ENCODE results near the gene KIF23.
A peak's percentile ranks its signal among the peaks of the same experiment; 100 is the strongest.
"Not testable (repeated sequence)": the region's sequence is repeated elsewhere in the genome, so short reads cannot be mapped to it uniquely, and the experiment has no call there.

KIF23 gene

DNA sequence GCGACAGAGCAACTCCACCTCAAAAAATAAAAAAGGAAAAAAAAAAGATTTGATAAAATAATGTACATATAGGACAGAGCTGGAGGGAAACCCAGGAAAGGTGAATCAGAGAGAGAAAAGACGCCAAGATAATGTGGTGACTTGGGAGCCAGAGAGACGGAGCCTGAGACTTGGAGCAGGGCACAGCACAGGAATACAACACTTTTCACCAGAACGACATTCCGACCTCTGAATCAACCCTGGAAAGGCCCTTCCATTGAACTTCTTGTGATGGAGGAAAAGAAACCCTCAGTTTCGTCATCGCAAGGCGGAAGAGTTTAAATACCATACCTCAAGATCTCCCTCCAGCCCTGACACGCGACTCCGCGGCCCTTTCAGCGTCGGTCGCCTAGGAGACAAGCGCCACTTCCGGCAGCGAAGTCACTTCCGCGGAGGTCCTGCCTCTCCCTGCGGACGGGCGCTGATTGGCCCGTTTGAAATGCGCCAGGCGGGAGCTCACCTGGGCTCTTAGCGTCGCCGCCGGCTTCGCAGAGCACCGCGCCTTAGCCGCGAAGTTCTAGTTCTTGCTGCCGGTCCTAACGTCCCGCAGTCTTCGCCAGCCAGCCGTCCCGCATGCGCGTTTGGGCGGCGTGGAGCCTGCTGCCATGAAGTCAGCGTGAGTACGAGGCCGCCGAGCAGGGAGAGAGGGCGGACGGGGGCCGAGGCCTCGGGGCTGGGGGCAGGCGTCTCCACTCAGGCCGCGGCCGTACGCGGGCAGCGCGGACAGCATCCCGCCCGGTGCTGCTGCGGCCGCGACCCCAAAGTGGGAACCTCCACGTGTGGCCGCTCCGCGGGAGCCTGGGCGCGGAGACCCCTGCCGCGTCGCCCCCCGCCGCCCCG, at the start of gene KIF23:
KIF23 (plus strand) TSS at position 528 of the 879 bp plus-strand sequence; CDS start at position 645, 117 bp downstream.
- DNase-seq: peak; percentile 96

DNA sequence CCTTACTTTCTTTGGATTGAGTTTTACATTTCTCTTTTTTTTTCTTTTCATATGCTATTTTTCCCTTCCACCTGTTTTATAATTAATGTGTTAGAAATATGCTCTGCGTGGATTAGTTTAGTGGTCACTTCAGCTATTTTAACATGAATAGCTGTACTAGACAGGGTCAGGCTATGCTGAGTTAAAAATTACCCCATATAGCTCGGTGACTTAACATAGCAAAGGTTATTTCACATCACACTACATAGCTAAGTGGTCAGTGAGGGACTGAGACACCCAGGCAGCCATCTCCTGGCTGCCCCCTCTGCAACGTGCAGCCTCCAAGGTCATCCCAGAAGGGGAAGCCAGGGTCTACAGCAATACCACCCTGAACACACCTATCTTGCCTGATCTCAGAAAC, 46.9 kb upstream of the KIF23 start:
- no peak for DNase-seq

DNA sequence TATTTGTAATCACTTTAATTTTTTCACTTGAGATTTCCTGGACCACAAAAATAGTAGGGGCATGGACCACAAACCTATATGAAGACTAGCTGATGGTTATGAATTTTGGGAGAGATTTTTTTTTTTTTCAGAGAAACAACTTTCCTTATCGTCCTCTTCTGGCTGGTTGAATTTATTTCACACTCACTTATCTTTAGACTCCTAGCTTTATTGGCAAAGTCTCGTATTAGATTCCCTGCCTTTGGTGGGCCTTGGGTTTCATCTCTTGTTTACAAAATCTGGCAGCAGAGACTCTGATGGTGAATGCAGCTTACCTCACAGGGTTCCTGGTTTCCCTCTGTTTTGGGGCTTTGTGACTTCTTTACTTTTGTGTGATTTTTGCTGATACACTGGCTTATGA, 44.5 kb upstream of the KIF23 start:
- DNase-seq: no peak

GRCh38 chr15:69373406-69373805, 40.7 kb upstream of the KIF23 start:
- no peak for DNase-seq

DNA sequence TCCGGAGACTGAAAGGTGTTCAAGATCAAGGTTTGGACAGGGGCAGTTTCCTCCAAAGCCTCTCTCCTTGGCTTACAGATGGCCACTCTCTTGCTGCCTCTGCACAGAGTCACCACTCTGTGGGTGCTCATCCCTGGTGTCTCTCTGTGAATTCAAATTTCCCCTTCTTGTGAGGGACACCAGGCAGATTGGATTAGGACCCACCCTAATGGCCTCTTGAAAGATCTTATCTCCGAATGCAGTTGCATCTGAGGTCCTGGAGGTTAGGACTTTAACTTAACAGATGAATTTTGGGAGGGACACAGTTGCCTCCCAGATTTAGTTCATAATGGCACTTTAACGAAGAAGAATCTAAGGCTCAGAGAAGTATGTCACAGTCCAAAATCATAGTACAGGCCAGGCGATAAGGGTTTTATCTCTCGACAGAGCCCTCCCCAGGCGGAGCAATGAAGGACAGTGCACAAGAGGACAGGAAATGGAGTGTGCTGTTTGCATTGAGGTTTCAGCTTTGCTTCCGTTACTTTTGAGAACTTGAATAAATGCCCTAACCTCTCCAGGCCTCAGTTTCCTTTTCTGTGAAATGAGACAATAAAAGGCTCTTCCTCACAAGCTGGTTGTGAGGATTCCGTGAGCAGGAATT, 38.9 kb upstream of the KIF23 start:
- no peak for DNase-seq

DNA sequence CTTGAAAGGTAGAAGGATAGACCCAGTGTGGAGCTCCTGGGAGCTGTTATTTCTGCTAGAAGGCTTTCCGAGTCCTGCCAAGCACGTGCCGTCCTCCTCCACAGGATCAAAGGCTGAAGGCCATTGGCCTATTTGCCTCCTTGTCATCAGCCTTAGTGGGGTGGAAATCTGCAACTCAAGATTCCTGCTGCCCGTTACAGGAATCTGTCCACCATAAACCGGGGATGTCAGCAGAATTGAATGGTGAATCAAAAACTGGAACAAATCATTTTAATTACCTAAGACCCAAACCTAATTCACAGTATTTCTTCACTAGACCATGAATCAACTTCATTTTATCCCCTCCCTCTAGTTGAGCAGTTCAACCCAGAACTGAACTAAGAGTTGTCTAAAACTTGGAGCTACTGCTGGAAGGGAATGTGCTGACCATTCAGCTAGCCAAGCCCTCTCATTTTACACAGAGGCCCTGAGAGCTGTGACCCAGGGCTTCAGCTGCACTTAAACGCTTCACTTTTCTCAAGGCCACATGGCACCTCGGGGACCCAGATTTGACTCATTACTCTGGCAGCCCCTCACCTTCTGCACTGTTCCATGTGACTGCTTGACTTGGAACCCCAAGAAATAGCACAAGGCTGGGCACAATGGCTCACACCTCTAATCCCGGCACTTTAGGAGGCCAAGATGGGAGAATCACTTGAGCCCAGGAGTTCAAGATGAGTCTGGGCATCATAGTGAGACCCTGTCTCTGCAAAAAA, 36.8 kb upstream of the KIF23 start:
- DNase-seq: no peak

DNA sequence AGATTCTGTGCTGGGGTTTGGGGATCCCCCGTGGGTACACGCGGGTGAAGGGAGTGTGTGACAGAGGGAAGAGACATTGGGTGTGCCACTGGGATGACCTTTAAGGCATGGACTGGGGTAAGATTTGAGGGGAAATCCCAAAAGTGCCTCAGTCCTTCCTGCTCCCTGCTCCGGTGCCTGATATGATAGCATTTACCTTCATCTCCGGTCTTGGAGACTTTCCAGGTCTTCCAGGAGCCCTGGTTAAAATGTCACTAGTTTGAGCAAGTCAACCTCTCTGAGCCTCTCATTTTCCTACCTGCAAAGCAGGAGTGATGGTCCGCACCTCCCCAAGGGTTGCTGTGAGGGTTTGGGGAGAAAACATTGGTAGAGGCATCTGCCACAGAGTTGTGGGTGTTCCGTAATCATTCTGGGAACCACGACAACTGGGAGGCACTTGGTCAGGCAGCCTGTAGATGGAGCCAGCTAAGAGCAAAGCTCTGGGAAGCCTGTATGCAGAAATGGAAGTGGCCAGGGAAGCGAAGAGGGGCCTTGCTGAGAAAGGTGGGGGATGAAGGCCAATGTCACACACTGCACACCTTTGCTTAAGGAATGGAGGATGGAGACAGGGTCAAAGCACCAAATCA, 33.9 kb upstream of the KIF23 start:
- no peak for DNase-seq

- no peak for DNase-seq
Measured at GRCh38 chr15:69380726-69381105, 33.4 kb upstream of the KIF23 start.

DNA sequence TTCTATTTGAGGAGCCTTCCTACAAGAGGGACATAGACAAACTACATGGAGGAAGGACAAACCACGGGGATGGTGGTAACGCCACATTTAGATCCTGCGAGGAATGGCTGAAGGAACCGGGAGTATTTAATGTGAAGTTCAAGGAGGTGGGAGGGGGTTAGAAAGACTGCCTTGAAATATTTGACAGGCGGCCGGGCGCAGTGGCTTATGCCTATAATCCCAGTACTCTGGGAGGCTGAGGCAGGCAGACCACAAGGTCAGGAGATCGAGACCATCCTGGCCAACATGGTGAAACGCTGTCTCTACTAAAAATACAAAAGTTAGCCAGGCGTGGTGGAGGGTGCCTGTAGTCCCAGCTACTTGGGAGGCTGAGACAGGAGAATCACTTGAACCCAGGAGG, 32.0 kb upstream of the KIF23 start:
- DNase-seq: not testable (repeated sequence)

- not testable (repeated sequence) for DNase-seq
Measured at GRCh38 chr15:69384066-69384465, 30.1 kb upstream of the KIF23 start.

GRCh38 chr15:69384626-69385598, 29.2 kb upstream of the KIF23 start:
- DNase-seq: no peak

GRCh38 chr15:69385831-69386230, 28.3 kb upstream of the KIF23 start:
- no peak for DNase-seq

DNA sequence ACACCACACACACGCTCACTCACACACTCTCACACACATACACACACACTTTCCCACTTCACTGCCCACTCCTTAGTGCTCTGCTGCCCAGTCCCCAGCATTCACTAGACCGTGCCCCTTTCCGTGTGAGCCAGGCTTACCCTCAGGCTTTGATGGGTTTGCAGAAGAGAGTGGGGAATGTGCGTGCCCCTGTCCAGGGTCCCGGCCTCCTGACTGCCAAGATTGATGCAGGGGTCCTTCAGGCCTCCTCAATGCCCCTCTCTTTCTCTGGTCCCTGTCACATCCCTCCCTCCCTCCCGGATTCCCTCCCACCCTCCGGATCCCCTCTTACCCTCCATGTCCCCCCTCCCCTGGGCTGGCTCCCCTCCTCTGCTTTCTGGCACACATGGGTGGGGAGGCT, 27.9 kb upstream of the KIF23 start:
- no peak for DNase-seq

- no peak for DNase-seq
Measured at GRCh38 chr15:69388260-69388705, 25.9 kb upstream of the KIF23 start.

DNA sequence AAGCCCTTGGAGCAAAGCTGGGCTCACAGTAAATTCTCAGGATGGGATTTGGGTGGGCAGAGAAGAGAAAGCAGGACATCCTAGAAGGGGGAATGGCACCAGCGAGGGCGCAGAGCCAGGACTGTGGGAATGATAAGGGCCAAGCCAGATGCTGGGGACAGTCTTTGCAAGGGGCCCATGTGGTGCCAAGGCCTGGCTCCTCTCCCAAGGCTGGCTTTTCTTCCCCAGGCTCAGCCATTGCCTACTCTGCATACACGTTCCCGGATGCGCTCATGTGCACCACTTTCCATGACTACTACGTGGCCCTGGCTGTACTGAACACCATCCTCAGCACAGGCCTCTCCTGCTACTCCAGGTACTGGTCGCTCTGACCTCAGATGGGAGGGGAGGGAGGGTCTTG, 24.7 kb upstream of the KIF23 start:
- DNase-seq: no peak

DNA sequence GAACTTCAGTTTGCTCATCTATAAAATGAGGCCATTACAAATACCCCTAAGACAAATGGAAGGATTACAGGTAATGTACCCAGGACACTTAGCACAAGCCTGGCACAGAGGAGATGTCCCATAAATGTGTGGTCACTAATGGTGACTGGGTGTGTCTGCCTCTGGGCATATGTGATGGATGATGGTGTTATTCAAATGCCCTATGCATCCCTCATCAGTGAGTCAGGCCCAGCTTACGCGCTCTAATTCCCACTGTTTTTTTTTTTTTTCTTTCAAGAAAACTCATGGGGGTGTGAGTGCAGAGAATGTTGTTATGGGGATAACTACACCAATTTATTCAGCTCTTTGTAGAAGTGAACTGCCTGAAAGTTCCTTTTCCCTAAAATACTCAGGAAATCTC, 23.6 kb upstream of the KIF23 start:
- DNase-seq: no peak

DNA sequence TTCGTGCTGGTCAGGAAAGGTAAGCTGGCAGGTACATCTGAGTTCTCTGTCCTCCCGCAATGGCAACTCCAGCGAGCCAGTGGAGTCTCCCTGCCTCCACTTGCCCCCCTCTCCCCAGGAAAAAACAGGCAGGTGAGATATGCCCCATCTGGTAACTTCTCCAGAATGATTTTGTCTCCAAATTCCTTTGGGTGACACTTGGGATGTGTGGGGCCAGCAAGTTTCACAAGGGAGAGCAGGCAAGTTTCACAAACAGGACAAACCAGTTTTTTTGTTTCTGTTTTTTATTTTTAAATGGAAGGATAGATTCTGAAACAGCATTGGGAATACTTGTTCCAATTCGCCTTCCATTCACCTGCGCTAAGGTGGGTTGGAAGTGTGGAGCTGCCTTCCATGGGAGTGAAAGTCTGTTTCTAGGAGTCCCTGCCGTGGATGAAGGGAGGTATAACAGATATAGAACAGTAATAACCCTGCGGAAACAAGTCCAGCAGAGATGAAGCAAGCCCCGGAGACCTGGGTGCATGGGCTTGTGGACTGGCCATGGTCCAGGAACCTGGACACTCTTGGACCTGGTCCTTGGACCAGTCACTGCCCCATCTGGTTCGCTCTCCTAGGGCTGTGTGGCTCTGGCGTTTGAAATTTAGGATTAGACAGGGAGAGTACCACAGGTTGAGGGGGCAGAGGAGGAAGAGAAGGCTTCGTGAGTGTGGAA, 22.9 kb upstream of the KIF23 start:
- DNase-seq: no peak

GRCh38 chr15:69392352-69392751, 21.8 kb upstream of the KIF23 start:
- DNase-seq: no peak

DNA sequence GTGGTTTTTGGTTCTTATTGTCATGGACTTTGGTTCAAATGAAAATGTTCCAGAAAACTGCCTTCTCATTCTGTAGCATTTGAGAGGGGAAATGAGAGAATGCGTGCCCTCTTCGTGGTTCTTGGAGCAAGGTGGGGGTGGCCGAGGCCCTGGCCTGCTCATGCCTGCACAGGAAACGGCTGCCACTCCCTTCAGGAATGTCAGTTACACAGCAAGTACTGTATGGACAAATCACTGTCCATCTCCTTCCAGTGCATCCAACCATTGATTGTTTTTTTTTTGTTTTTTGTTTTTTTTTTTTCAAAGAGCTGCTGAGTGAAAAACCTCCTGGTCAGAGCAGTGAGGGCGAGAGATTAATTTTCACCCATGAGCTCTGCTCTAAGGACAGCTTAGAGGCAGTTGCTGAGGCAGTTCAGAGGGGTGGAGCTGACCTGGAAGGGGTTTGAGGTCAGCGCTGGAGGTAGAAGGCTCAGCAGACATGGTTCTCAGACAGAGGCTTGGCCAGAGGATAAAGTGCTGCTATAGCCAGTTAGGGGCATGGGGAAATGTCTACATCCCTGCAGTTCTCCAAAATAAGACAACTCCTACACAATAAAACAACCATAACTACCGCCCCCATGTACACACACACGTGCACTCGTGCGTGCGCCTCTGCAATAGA, 20.2 kb upstream of the KIF23 start:
- DNase-seq: no peak

DNA sequence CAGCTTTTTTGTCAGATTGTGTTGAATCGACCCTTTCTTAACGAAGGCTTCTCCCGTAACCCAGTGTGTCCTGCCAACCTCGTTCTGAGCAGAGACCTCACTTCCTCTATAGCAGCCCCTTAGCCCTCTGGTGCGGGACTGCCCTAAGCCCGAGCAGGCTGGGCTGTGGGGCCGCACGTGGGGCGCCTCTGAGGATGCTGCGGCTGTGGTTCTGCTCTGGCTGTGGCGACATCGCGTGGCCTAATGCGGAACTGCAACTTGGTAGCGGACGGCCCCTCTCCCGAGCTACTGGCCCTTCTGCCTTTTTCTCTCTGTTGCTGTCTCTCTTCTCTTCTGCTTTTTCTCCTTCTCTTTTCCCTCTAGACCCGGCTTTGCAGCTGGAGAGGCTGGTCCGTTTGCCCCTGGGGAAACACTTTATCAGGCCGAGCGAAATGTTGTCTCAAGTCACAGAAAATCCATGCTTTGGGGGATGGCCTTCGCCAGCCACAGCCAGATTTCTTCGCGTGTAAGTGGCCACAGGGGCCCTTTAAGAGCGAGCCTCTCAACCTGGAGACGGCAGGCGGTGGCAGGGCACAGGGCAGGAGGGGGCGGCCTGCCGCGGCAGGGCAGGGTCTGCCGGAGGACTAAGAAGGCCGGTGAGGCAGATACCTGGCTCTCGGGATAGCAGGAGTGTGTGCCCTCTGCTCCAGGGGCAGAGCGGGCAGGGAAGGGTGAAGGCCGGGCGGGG, 19.4 kb upstream of the KIF23 start:
- DNase-seq: peak; percentile 66
